ENCODE data around the gene CPLANE2.

- TF ChIP-seq CTCF (IDR thresholded peaks at IDR 0.05), result no peak
- TF ChIP-seq POLR2A (IDR thresholded peaks at IDR 0.05), result no peak
- TF ChIP-seq EP300 (IDR thresholded peaks at IDR 0.05), result no peak
- peak in 3 of 4 donors; percentile 10 to 60 (median 56) for TF ChIP-seq POLR2AphosphoS5 (IDR thresholded peaks at IDR 0.05)
Observed at GRCh38 chr1:16248603-16249516, 11.9 kb upstream of the CPLANE2 start.

Data from sigmoid colon (tissue), 4 donors.